Inflammatory macrophage treated with lipopolysaccharide for 1 hour (primary cell): Measurements from ENCODE around the gene GSTT2B.
"Not testable (repeated sequence)": the region's sequence is repeated elsewhere in the genome, so short reads cannot be mapped to it uniquely, and the experiment has no call there.

Source experiments
- DNase-seq, 2 donors: peaks; one replicate each; pipeline ENCODE4 v3.0.0-alpha.2; 2020 to 2022

GSTT2B gene

GRCh38 chr22:23961084-23961771 is at the start of gene GSTT2B:
Gene GSTT2B, minus strand, starts transcription at chr22:23961195. Its CDS starts 64 bp downstream, at chr22:23961131.
- not testable (repeated sequence) for DNase-seq

GRCh38 chr22:24010018-24010391 is 49.0 kb upstream of the GSTT2B start:
- DNase-seq, result no peak

- DNase-seq, result no peak
Measured at GRCh38 chr22:24009227-24010017, 48.4 kb upstream of the GSTT2B start.

GRCh38 chr22:24008381-24009226 is 47.6 kb upstream of the GSTT2B start:
- no peak for DNase-seq

- no peak for DNase-seq
Measured at GRCh38 chr22:24008022-24008283, 47.0 kb upstream of the GSTT2B start.

- DNase-seq, result peak in 1 of 2 donors; percentile 27
Measured at GRCh38 chr22:24007253-24008021, 46.4 kb upstream of the GSTT2B start.

GRCh38 chr22:24006914-24007214 is 45.9 kb upstream of the GSTT2B start:
- DNase-seq, result no peak

GRCh38 chr22:24006207-24006913 is 45.4 kb upstream of the GSTT2B start:
- DNase-seq, result no peak

GRCh38 chr22:24005201-24005600 is 44.2 kb upstream of the GSTT2B start, which contains the start of gene GSTT4:
Gene GSTT4, minus strand, starts transcription at chr22:24005453. Its CDS starts 97 bp downstream, at chr22:24005356.
- DNase-seq, result no peak

- no peak for DNase-seq
Measured at GRCh38 chr22:24003887-24004286, 42.9 kb upstream of the GSTT2B start.

GRCh38 chr22:24002851-24003250 is 41.9 kb upstream of the GSTT2B start:
- DNase-seq, result no peak

- DNase-seq, result no peak
Measured at GRCh38 chr22:24002272-24002671, 41.3 kb upstream of the GSTT2B start.

- DNase-seq, result no peak
Measured at GRCh38 chr22:24001314-24001713, 40.3 kb upstream of the GSTT2B start.

- DNase-seq, result not testable (repeated sequence)
Measured at GRCh38 chr22:23999779-24000178, 38.8 kb upstream of the GSTT2B start.

- no peak for DNase-seq
Measured at GRCh38 chr22:23997092-23997491, 36.1 kb upstream of the GSTT2B start.

- not testable (repeated sequence) for DNase-seq
Measured at GRCh38 chr22:23993581-23994177, 32.7 kb upstream of the GSTT2B start.

- DNase-seq, result not testable (repeated sequence)
Measured at GRCh38 chr22:23993080-23993479, 32.1 kb upstream of the GSTT2B start.

- peak; percentile 34 to 69 for DNase-seq
Measured at GRCh38 chr22:23989583-23990244, 28.7 kb upstream of the GSTT2B start.

- not testable (repeated sequence) for DNase-seq
Measured at GRCh38 chr22:23986538-23987178, 25.7 kb upstream of the GSTT2B start.

- not testable (repeated sequence) for DNase-seq
Measured at GRCh38 chr22:23986089-23986488, 25.1 kb upstream of the GSTT2B start.

GRCh38 chr22:23984430-23984829 is 23.4 kb upstream of the GSTT2B start:
- DNase-seq, result peak in 1 of 2 donors; percentile 81
